Stimulated activated CD4-positive, alpha-beta T cell treated with anti-CD3 and anti-CD28 coated beads, TNF-alpha, amount 100 ng/mL, for 1 hour (primary cell): ENCODE data around the gene APOM.
A peak's percentile ranks its signal among the peaks of the same experiment; 100 is the strongest.

ENCODE experiments used
- DNase-seq, 3 donors: peaks; one replicate each; pipeline ENCODE4 v3.0.0-alpha.2; 2020; ENCODE audit warnings: low read depth in 3 of 3, low spot score in 1 of 3

APOM gene

GRCh38 chr6:31677955-31678354 is 22.3 kb downstream of the APOM start:
- no peak for DNase-seq

- peak; percentile 31 to 41 (median 35) for DNase-seq
Observed at GRCh38 chr6:31680226-31681134, 24.8 kb downstream of the APOM start, which contains the start of gene LY6G5C. TSS of gene LY6G5C (minus strand) at chr6:31681067. CDS start at chr6:31680373, 694 bp downstream.

- DNase-seq = peak in 1 of 3 donors; percentile 21
Observed at GRCh38 chr6:31681135-31681671, 25.5 kb downstream of the APOM start.

DNA sequence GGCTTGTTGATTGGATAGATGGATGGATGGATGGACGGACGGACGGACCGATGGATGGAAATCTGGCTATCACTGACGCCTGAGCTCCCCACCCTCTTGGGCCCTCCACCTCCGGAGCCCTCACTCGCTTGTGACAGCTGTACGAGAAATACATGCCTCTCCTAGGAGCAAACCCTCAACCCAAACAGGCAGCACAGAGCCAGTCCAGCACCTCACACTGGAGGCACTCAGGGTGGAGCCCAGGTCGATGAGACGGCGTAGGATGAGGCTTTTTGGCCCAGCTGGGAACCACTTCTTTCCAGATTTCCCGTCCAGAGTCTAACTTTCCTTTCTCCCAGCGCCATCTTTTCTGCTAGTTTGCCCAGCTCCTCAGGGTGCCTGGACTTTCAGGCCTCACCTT is 27.9 kb downstream of the APOM start:
- no peak for DNase-seq

DNA sequence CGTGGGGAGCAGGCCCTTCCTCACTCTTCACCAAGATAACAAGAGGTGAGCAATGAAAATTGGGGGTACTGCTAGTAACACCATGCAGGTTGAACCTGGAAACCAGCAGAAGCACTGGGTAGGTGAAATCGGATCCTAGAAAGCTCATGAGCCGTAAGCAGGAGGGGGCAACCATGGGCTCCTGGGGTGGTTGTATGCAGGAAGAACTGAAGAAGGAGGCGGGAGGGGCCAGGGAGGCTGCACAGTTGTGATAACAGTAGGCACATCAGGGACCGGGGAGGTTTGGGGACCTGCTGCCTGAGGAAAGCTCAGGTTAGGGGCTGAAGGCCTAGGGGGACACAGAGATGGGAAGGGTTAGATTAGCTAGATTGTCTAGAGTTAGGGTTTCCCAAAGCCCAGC is 30.8 kb downstream of the APOM start:
- DNase-seq = no peak

DNA sequence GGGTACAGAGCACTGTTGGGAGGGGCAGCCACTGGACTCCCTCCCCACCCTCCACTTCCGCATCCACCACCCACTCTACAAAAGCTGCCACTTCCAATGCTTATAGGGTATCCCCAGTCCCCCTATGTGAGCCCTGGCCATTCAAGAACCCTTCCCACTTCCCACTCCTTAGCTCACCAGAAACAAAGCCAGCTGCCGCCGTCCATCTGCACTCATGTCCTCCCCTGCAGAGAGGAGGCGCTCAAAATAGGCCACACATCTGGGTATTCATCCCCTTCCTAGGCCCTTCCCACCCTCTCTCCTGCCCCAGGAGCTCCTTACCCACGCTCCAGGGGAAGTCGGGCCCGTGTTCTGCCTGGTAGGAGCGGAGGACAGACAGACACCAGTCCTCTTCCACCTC is 31.6 kb downstream of the APOM start:
- DNase-seq = no peak

DNA sequence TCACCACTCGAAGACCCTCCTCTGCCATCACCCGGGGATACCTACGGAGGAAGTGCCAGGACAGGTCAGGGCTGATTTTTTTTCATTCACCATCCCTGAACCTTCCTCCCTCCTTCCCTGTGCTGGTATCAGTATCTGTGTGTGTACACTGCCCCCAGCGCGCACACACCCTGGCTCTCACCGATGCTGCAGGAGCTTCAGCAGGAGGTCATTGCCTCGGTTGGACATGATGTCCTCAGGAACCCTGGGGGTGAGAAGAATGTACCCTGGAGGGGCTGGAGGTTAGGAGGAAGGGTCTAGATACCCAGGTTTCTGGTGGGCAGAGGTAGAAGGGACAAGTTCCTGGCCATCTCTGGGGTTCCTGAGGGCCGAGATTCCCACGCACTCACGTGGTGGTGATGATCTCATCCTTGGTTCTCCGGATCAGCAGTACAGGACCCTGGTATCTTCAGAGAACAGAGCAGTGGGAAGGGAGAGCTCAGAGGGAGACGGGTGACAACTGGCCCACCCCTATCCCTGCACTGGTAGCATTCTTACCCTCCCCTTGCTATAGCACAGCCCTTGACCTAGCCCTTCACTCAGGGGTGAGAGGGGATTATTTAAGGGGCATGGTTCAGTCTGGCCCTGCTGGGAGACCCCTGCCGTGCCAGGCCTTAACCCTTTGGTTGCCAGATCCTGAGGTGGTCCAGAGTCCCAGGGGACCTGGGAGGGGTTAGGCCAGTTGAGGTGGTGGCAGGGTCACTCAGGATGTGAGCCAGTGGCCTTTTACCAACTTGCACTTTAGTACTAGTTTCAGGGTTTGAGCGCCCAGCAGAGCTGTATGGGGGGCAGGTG is 32.4 kb downstream of the APOM start:
- no peak for DNase-seq

DNA sequence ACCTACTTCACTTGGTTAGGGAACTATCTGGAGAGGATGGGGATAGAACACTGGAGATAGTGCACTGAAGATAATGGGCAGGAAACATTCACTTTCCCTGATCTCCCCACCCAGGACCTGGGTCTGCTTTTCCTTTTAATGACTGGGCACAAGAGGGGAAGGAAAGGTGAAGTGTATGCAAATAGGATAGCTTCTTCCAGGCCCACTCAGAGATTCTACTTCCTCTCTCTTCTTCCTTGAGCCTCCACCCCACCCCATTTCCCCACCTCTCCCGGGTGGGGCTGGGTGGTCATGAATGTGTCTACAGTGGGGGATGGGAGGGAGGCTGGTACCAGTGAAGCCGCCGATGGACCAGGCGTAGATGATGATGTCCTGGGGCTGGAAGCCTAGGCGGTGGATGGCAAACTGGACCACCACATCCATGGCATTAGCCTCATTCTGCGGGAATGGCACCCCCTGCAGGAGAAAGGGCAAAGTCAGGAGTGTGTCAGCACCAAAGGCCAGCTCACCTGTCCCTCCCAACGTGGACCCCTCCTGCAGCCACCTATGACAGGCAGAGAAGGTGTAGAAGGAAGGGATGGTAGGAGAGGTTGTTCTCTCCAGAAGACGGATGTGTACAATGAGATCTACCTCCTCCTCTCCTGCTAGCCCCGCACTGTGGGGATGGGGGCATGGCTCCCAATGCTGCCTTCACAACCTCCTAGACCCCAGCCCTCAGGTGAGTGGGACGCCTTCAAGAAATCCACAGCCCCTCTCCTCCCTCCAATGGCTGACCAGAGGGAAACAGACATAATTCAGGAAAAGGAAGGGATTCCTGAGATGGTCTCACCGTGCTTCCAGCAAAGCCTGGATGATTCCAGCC is 33.8 kb downstream of the APOM start:
- DNase-seq = no peak

DNA sequence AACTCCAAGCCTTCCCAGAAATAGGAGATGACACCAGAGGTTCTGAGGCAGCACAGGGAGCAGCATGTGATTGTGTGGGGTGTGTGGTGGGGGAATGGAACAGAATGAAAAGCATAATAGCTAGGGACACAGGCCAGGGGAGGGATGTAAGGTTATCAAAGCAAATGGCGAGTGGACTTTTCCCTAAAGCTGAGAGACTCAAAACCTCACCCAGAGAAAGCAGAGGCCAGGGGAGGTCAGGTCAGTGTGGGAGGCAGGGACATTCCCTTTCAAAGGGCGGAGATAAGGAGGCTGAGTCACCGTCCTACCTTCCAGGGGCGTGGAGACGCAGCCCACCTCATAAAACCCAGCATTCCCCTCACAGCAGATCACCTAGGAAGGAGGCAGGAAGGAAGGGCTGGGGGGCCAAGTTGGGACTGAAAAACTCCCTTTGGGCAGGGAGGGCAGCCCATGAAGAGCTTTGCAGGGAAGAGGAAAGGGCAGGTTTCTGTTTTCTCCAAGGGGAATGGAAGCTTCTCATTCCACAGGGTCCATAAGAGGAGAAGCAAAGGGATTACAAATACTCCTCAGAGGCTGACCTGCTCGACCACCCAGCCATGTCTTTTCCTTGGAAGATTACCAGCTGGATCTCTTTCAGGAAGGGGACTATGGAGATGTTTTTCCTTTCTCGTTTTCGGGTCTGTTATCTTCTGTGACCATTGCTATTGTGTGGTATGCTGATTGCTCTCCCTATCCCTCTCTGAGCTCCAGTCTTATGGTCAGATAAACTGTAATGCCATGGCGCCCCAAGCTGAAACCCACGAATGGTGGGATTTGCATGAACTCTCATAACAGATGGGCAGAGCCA is 34.8 kb downstream of the APOM start:
- DNase-seq = no peak

GRCh38 chr6:31691078-31691463 is 35.4 kb downstream of the APOM start:
- no peak for DNase-seq

- no peak for DNase-seq
Observed at GRCh38 chr6:31691564-31692108, 35.9 kb downstream of the APOM start.

GRCh38 chr6:31692353-31692752 is 36.7 kb downstream of the APOM start:
- no peak for DNase-seq

GRCh38 chr6:31692886-31693285 is 37.2 kb downstream of the APOM start:
- no peak for DNase-seq

DNA sequence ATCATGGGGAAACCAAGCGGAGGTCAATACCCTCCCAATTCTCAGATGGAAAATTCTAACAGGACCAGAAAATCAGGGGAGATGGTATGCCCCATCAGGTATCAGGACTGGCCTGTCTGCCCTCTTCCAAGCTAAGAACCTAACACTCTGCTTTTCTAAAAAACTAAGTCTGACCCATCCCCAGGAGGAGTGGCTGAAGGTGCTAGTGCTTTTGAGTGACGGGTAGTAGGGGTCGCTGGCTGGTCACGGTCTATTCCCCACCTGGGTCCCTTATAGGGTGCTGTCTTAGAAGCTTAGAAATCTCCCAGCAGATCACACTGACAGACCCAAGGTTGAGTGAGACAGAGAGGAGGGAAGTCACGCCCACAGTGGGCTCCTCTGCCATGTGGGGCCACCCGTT is 37.8 kb downstream of the APOM start:
- DNase-seq = no peak

DNA sequence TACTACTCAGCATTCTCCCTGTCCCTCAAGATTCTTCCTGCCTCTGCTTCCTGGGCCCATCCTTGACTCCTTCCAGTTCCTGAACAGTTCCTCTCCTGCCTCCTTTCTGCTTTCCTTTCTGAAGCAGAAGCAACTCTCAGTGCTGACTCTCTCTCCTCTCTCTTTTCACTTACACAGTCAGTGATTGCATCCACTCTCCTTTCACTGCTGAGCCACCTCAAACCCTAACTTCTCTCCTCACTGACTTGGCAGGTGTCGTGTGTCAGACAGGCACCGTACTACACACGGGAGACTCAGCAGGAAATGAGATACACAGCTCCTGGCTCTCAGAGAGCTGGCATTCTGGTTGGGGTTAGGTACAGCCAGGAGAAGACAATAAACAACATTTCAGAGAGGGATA is 41.9 kb downstream of the APOM start:
- DNase-seq = no peak

- no peak for DNase-seq
Observed at GRCh38 chr6:31700740-31701401, 45.2 kb downstream of the APOM start.

DNA sequence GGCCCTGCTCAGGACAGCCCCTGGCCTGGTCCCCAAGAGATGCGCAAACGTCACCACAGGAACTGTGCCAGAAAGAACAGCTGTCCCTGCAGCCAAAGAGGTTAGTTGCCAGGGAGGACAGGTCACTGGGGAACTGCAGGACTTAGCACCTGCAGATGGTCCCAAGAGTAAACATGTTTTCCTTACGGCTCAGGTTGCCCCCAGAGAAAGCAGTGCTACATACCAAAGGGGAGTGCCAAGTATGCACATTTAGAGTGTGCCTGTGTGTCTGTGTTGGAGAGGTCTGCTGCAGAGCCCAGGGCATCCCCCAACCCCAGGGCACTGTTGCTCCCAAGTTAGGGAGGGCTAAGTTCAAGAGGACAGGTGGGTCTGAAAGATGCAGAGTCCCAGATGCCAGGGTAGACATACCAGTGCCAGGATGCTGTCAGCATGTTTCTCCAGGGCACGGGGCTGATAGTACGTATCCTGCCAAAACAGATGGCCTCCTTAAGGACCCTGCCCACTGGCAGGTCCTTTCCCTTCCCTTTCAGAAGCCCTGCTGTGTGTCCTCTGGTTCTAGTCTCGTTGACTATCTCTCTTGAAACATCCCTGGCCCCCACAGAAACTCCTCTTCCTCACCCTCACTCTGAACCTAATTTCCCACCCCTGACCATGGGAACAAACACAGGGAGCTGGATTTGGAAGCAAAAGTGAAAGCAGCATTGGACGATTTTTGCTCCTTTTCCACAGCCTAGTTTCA is 46.1 kb downstream of the APOM start:
- no peak for DNase-seq

DNA sequence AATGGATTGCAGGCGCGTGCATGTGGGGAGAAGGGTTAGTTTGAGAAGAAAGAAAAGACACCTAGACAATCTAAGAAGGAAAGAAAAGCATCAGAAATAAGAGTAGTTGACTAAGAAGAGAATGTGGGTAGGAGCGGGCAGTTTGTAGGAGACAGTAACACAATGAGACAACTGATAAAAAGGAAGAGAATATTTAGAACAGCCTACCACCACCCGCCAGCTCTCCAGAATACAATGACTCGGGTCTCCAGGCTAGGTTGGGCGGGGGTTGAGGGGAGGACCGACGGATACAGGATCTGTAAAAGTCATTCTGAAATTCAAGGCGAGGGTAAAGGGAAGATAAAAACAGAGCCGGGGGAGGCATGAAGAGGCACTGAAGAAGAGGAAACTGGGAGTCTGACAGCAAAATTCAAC is 46.7 kb downstream of the APOM start:
- DNase-seq = no peak
